ENCODE data around the gene RUSC2.

Gene RUSC2

GRCh38 chr9:35470340-35470739 lies 19.6 kb upstream of the RUSC2 start:
- no peak for DNase-seq (ENCODE audit: extremely low read depth, low read depth)
- TF ChIP-seq CTCF (IDR thresholded peaks at IDR 0.05; ENCODE audit: low read depth, low read length): no peak

GRCh38 chr9:35470894-35471293 lies 19.0 kb upstream of the RUSC2 start:
- DNase-seq (ENCODE audit: extremely low read depth, low read depth): no peak
- no peak for TF ChIP-seq CTCF (IDR thresholded peaks at IDR 0.05; ENCODE audit: low read depth, low read length)

GRCh38 chr9:35476596-35476995 lies 13.3 kb upstream of the RUSC2 start:
- DNase-seq (ENCODE audit: extremely low read depth, low read depth): no peak

GRCh38 chr9:35477211-35477855 lies 12.6 kb upstream of the RUSC2 start:
- DNase-seq (ENCODE audit: extremely low read depth, low read depth): peak; percentile 73
- TF ChIP-seq CTCF (IDR thresholded peaks at IDR 0.05; ENCODE audit: low read depth, low read length): peak; percentile 82

More at GRCh38 chr9:35476596-35476995, 13.3 kb upstream of the RUSC2 start:
- no peak for TF ChIP-seq CTCF (IDR thresholded peaks at IDR 0.05; ENCODE audit: low read depth, low read length)

GRCh38 chr9:35478871-35479270 lies 11.0 kb upstream of the RUSC2 start:
- no peak for TF ChIP-seq CTCF (IDR thresholded peaks at IDR 0.05; ENCODE audit: low read depth, low read length)
- no peak for DNase-seq (ENCODE audit: extremely low read depth, low read depth)

GRCh38 chr9:35481347-35481975 lies 8.4 kb upstream of the RUSC2 start:
- TF ChIP-seq CTCF (IDR thresholded peaks at IDR 0.05; ENCODE audit: low read depth, low read length): peak; percentile 86
- DNase-seq (ENCODE audit: extremely low read depth, low read depth): peak; percentile 42

GRCh38 chr9:35482071-35482470 lies 7.8 kb upstream of the RUSC2 start:
- TF ChIP-seq CTCF (IDR thresholded peaks at IDR 0.05; ENCODE audit: low read depth, low read length): no peak
- DNase-seq (ENCODE audit: extremely low read depth, low read depth): no peak
